Femur (tissue), 1 donor: ENCODE data around the gene THSD7A.
"Not testable (repeated sequence)": the region's sequence is repeated elsewhere in the genome, so short reads cannot be mapped to it uniquely, and the experiment has no call there.

Experiments
- DNase-seq: peaks from one replicate; pipeline ENCODE4 v3.0.0-alpha.2; 2017

Gene THSD7A

GRCh38 chr7:11447106-11447505, 384.9 kb downstream of the THSD7A start:
- no peak for DNase-seq

GRCh38 chr7:11443934-11444333, 388.1 kb downstream of the THSD7A start:
- not testable (repeated sequence) for DNase-seq

DNA sequence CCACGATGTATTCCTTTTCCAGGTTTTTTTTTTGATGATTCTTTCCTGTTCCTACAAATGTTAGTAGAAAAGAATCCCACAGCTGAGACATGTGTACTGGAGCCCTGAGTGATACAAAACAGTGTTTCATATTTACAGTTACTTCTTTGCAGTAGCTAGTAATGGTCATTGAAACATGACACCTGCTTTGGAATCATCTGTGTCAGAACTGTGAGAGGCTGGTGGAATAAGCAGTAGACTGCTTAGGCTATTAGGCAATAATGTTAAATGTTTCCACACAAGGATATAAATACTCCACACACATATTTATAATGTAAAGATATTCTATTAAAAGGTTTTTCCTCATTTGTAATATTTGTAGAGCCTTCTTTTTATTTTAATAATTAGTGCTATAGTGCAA, 394.0 kb downstream of the THSD7A start:
- DNase-seq: no peak

DNA sequence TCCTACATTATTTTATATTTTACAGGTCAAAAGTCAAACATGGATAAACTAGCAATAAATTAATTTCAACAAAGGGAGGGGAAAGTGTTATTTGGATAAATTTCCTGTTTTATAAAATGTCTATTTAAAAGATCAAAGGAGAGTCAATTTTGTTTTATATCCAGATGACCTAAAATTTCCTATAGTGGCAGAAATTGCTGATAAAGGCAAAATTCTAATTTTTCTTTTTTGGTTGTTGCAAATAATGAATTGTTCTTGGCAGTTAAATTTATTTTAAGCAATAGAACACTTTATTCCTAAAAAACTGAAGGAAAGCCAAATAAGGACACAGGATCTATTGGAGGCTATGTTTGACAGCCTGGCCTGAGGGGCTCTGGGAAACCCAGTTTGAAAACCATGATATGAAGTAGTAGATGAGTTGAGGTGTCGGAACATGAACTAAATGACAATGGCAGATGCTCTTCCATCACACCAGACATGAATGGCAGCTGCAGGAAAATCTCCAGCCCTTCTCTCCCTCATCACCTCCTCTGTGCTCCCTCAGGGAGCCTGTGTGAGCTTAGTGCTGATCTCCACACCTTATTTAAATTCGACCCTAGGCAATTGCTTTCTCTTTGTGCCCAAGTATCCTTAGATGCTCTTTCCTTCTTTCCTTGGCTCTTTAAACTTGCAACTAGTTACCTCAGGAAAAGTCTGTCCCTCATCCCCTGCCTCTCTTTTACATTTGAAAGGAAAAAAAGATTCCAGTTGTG, 395.0 kb downstream of the THSD7A start:
- no peak for DNase-seq

- DNase-seq: no peak
Observed at GRCh38 chr7:11436316-11436715, 395.7 kb downstream of the THSD7A start.

- DNase-seq: no peak
Observed at GRCh38 chr7:11434366-11434765, 397.6 kb downstream of the THSD7A start.

DNA sequence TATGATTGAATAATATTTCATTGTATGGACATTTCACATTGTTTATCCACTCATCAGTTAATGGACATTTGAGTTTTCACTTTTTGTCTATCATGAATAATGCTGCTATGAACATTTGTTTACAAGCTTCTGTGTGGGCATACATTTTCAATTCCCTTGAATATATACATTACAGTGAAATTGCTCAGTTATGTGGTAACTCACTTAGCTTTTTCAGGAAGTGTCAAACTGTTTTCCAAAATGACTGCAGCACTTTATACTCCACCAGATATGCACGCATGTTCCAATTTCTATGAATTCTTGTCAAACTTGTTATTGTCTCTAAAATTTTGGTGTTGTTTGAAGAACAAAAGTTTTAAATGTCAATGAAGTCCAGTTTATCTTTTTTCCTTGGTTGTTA, 401.2 kb downstream of the THSD7A start:
- no peak for DNase-seq

GRCh38 chr7:11430112-11430511, 401.9 kb downstream of the THSD7A start:
- no peak for DNase-seq

GRCh38 chr7:11428877-11429581, 403.0 kb downstream of the THSD7A start:
- DNase-seq: no peak

GRCh38 chr7:11427686-11428273, 404.2 kb downstream of the THSD7A start:
- no peak for DNase-seq

GRCh38 chr7:11424006-11424405, 408.0 kb downstream of the THSD7A start:
- DNase-seq: no peak

DNA sequence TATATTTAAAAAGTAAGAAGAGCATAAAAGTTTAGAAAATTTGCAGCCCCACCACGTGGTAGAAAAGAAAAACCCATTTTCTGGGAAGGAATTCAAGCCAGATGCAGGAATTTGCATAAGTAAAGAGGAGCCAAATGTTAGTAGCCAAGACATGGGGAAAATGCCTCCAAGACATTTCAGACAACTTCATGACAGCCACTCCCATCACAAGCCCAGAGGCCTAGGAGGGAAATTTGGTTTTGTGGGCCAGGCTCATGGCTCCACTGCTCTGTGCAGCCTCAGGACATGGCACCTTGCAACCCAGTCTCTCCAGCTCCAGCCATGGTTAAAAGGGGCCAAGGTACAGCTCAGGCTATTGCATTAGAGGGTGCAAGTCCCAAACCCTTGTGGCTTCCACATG, 411.9 kb downstream of the THSD7A start:
- no peak for DNase-seq

GRCh38 chr7:11416641-11417458, 415.1 kb downstream of the THSD7A start:
- DNase-seq: no peak

GRCh38 chr7:11415101-11415500, 416.9 kb downstream of the THSD7A start:
- DNase-seq: no peak

DNA sequence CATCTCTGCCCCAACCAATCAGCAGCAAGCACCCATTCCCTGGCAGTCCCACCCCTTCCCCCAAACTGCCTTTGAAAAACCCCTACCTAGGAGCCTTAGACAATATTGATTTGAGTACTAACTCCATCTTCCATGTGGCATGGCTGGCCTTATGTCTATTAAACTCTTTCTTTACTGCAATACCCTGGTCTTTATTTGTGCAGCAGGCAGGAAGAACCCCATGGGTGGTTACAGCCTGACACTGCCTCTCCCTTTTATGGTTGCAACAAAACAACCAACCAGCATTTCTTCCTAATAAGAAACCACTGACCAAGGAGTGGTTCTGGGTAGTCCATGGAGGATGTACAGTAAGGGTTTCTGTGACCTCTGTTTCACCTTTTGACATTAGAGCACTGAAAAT, 418.1 kb downstream of the THSD7A start:
- no peak for DNase-seq

GRCh38 chr7:11412036-11412435, 420.0 kb downstream of the THSD7A start:
- no peak for DNase-seq

- no peak for DNase-seq
Observed at GRCh38 chr7:11410656-11411644, 421.0 kb downstream of the THSD7A start.

- no peak for DNase-seq
Observed at GRCh38 chr7:11404355-11404754, 427.6 kb downstream of the THSD7A start.

DNA sequence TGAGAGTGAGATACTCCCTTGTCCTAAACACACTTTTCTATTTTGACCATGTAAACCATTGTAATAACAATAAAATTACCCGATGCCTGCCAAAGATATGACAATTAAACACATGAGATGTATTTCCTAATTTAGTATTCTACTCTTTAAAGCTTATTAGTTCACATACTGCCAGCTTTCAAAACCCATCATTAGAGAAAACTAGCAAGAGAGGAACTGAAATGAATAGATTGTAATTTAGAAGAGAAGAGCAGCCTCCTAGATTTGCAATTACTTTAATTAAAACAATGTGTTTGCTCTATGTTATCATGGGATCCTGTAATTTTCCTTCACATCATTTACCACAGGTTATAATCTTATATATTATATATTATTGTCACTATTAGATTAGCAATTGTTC, 428.2 kb downstream of the THSD7A start:
- DNase-seq: no peak

DNA sequence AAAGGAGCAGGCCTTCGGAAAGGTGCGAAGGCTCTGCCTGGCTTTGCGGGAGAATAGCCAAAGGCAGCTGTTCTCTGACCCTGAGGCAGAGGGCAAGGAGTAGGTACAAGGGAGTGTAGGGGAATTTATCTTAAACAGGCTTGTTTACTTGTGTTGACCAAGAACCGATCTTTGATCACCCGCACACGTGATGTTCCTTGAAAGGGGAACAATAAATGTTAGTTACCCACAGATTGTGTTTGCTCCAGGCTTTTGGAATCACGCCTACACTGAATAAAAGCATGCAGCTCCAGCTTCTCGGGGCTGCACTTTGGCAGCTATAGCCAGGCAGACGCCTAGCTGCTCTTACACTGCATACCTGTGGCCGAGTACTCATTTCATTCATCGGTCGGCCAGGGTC, 437.6 kb downstream of the THSD7A start:
- DNase-seq: no peak

GRCh38 chr7:11379641-11380040, 452.4 kb downstream of the THSD7A start:
- no peak for DNase-seq

GRCh38 chr7:11376529-11376928, 455.5 kb downstream of the THSD7A start:
- DNase-seq: no peak
